Fibroblast of pulmonary artery (primary cell): ENCODE results near the gene TP53TG5.
A peak's percentile ranks its signal among the peaks of the same experiment; 100 is the strongest.

ENCODE experiments used
- DNase-seq: peaks from one replicate; pipeline ENCODE4 v3.0.0-alpha.2; 2010; ENCODE audit warnings: low read depth
- H3K4me3 ChIP-seq: replicated peaks from 2 replicates; pipeline ENCODE4 v1.5.1; 2011; ENCODE audit warnings: low read depth, mild to moderate bottlenecking, control low read depth, low read length, moderate library complexity
- TF ChIP-seq, protein P1 (sequence below): IDR thresholded peaks from 2 replicates; pipeline ENCODE4 v1.5.1; 2011; ENCODE audit warnings: mild to moderate bottlenecking, control low read depth, low read length, inconsistent platforms; ENCODE audit errors: missing control alignments

The TP53TG5 gene

DNA sequence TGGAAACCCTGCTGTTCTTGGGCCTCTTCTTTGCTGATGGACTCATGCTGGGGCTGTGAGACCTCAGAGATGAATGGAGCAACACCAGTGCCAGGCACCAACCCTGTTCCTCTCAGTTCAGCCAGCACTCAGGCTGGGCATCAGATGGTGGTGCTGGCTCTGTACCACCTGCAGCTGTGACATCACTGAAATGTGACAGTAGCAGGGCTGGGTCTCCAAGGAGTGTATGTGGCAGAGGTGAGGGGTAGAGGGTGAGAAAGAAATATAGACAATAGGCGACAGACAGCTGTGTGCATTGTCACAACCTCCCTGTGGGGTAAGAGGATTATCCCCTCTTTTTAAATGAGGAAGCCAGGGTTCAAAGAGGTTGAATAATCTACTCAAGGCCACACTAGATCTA is at the start of gene TP53TG5:
TSS of gene TP53TG5 (minus strand) at position 135 of the 400 bp plus-strand sequence. CDS start at position 46, 89 bp downstream.
- no peak for DNase-seq
- TF ChIP-seq, protein P1, sequence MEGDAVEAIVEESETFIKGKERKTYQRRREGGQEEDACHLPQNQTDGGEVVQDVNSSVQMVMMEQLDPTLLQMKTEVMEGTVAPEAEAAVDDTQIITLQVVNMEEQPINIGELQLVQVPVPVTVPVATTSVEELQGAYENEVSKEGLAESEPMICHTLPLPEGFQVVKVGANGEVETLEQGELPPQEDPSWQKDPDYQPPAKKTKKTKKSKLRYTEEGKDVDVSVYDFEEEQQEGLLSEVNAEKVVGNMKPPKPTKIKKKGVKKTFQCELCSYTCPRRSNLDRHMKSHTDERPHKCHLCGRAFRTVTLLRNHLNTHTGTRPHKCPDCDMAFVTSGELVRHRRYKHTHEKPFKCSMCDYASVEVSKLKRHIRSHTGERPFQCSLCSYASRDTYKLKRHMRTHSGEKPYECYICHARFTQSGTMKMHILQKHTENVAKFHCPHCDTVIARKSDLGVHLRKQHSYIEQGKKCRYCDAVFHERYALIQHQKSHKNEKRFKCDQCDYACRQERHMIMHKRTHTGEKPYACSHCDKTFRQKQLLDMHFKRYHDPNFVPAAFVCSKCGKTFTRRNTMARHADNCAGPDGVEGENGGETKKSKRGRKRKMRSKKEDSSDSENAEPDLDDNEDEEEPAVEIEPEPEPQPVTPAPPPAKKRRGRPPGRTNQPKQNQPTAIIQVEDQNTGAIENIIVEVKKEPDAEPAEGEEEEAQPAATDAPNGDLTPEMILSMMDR = no peak
- no peak within 1 kb of the TSS for H3K4me3 ChIP-seq

DNA sequence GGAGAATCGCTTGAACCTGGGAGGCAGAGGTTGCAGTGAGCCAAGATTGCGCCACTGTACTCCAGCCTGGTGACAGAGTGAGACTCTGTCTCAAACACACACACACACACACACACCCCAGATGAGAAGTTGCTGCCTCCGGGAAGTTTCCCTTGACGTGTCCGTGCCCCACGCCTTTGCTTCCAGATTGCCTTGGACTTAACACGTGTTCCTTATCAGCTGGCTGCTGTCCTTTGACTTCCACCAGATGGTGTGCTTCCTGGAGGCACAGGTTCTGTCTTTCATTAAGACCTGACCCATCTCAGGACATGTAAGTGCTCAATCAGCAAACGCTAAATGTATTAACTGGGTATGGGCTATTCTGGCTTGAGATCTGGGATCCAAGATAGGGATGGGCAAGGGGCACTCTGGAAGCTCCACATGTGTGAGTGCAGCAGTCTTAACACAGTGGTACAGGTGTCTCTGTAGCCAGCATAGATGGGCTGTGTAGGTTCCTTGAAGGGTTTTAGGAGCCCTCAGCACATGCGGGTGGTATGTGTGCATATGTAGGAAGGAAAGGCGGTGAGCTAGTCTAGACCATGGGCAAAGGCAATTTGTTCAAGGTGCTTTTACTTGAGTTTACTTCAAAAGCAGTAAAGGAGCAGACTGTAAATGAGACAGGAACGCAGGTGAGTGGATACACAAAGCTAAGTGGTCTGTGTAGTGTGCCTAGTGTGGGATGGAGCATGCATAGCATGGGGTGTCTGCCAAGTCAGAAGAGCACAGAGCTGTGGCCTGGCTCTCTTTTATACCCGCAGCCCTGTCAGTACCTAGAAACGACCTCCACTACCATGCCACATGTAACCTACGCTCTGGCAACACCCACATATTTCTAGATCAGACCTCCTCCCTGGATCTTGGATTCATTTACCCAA is 49.4 kb upstream of the TP53TG5 start:
- DNase-seq = peak; percentile 39
- H3K4me3 ChIP-seq = no peak overlapping the region
- TF ChIP-seq, protein P1 = no peak

- no peak for DNase-seq
- no peak overlapping the region for H3K4me3 ChIP-seq
- TF ChIP-seq, protein P1 = no peak
Measured at GRCh38 chr20:45426320-45427016, 48.3 kb upstream of the TP53TG5 start.

DNA sequence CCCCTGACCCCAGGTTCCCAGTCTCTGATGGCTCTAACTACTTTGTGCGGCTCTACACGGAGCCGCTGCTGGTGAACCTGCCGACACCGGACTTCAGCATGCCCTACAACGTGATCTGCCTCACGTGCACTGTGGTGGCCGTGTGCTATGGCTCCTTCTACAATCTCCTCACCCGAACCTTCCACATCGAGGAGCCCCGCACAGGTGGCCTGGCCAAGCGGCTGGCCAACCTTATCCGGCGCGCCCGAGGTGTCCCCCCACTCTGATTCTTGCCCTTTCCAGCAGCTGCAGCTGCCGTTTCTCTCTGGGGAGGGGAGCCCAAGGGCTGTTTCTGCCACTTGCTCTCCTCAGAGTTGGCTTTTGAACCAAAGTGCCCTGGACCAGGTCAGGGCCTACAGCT is 47.4 kb upstream of the TP53TG5 start:
- H3K4me3 ChIP-seq = no peak overlapping the region
- DNase-seq = no peak
- TF ChIP-seq, protein P1 = no peak

DNA sequence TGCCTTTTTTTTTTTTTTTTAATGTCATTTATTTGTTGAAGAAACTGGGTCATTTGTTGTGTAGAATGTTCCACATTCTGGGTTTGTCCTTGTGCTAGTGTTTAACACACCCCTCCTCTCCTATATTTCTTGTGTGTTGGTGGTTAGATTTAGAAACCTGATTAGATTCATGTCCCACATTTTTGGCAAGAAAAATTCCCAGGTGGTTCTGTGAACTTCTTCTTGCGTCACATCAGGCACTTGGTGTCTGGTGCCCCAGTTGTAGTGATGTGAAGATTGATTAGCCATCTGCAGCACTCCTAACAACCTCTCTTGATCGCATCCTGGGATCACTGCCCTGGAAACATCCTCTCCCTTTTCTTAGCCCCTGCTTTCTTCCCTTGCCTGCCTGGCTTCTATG is 45.6 kb upstream of the TP53TG5 start:
- DNase-seq = no peak
- TF ChIP-seq, protein P1 = no peak
- no peak overlapping the region for H3K4me3 ChIP-seq

DNA sequence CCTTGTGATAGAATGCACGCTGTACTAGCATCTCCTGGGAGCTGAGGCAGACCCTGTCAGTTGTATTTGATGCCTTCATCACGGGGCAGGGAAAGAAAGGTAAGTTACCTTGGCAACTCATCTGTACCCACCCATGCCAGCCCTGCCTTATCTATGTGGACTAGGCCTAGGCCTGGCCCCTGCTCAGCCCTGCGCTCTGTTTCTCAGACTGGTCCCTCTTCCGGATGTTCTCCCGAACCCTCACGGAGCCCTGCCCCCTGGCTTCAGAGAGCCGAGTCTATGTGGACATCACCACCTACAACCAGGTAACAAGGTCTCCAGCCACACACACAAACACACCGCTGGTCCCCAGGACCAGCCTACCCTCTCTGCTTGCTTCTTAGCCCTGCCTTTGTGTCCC is 42.0 kb upstream of the TP53TG5 start:
- TF ChIP-seq, protein P1 = no peak
- DNase-seq = no peak
- no peak overlapping the region for H3K4me3 ChIP-seq
